NK-92 (cell line): Measurements from ENCODE around the gene ASXL2.
"Not testable (repeated sequence)": the region's sequence is repeated elsewhere in the genome, so short reads cannot be mapped to it uniquely, and the experiment has no call there.

Source experiments
- DNase-seq: peaks from one replicate; lab custom pipeline; 2025; ENCODE audit not compliant: unreplicated experiment; lab: John Stamatoyannopoulos, UW

Gene ASXL2

DNA sequence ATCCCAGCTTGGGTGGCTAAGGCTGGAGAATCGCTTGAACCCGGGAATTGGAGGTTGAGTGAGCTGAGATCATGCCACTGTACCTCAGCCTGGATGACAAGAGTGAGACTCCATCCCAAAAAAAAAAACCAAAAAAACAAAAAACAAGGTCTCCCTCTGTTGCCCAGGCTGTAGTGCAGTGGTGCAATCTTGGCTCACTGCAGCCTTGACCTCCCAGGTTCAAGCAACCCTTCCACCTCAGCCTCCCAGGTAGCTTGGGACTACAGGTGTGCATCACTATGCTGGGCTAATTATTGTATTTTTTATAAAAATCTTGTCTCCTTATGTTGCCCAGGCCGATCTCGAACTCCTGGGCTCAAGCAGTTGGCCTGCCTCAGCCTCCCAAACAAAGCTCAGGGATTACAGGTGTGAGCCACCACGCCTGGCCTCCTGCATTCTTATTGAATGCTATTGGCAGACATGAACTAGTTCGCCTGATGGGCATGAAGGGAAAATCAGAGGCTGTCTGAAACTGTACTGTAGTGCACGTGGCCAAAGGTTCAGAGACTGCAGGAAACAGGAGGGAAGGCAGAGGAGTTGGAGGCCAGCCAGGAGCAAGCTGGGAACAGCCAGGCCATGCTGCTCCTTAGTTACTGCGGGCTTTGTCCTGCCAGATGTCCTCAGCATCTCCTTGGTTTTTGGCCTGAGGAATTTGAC, 16.0 kb upstream of the ASXL2 start:
- DNase-seq = no peak

DNA sequence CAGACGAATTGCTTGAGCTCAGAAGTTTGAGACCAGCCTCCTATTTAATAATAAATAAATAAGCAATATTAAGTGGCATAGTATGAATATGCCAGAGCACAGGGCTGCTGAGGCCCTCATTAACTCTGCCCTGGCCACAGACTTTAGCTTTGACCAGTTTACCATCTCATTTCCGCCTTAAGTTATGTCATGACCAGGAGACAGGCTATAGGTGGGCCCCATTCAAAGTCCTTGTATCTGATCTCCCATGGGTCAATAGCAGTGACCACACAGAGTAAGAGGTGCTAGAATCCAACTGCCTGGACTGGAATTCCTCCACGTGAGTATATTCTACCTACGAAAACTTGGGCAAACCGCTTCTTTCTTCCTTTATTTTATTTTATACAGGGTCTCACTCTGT, 13.4 kb upstream of the ASXL2 start:
- DNase-seq = no peak

DNA sequence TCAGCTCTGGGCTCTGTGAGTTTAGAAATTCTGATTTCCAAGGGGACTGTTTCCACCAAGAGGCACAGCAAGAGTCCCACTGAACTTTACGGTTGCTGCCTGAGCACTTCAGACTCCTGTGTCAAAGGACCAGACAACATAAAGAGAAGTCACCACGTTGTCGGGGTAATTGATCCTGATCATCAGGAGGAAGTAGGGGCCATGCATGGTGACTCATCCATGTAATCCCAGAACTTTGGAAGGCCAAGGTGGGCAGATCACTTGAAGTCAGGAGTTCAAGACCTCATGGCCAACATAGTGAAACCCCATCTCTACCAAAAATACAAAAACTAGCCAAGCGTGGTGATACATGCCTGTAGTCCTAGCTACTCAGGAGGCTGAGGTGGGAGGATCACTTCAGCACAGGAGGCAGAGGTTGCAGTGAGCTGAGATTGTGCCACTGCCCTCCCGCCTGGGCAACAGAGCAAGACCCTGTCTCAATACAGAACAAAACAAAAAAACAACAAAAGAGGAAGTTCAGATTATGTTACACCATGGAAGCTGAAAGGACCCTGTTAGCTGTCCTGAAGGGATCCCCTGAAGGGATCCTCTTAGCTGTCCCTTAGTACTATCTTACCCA, 9.4 kb upstream of the ASXL2 start:
- no peak for DNase-seq

DNA sequence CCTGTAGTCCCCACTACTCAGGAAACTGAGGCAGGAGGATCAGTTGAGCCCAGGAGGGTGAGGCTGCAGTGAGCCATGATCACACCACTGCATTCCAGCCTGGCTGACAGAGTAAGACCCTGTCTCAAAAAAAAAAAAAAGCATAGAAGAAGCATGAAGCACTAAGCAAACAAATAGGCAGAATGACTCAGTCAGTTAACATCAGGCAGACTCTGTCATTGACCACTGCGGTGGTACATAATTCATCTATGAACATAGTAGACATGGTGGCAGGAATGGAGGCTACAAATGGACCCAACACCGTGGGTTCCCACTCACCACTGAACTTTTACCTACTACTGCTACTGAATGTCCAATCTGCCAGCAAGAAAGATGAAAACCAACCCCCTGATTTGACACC, 7.6 kb upstream of the ASXL2 start:
- DNase-seq = no peak

DNA sequence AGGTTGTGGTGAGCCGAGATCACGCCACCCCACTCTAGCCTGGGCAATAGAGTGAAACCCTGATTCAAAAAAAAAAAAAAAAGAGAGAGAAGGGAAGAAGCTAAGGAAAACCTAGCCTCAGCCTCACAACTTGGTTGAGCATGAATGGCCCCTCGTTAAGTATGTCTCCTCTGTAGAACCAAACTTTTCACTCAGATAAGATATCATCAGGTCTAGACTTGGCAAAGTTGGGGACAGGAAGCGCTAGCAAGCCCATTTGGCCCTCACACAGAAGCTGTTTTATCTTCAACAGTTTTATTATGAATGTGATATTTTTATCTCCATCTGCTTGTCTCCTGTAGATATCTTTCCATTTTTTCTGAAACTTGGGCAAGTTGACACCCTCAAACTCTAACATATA, 3.5 kb upstream of the ASXL2 start:
- no peak for DNase-seq

DNA sequence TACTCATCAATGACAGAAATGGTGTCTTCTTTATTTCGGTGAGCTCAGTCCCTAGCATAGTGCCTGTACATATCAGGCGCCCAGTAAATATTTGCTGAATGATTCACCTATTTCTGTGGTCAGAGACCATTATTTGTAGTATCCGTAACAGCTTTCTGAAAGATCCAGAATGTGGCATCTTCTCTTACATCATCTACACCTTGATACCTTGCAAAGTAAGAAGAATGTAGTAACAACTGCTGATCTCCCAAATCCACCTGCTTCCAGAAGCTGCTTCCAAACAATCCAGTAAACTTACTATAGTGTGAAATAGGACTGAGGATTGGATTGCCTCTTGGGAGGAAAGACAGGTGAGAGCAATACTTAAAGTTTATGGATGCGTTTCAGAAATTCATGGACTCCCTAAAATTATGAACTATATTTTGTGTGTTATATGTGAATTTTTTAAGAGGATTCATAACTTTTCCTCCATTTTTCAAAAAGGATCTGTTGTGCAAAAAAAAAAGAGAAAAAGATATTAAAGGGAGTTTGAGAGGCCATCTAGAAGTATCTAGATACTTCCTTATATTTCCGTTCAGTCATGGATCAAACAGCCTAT, 945 bp upstream of the ASXL2 start:
- no peak for DNase-seq

DNA sequence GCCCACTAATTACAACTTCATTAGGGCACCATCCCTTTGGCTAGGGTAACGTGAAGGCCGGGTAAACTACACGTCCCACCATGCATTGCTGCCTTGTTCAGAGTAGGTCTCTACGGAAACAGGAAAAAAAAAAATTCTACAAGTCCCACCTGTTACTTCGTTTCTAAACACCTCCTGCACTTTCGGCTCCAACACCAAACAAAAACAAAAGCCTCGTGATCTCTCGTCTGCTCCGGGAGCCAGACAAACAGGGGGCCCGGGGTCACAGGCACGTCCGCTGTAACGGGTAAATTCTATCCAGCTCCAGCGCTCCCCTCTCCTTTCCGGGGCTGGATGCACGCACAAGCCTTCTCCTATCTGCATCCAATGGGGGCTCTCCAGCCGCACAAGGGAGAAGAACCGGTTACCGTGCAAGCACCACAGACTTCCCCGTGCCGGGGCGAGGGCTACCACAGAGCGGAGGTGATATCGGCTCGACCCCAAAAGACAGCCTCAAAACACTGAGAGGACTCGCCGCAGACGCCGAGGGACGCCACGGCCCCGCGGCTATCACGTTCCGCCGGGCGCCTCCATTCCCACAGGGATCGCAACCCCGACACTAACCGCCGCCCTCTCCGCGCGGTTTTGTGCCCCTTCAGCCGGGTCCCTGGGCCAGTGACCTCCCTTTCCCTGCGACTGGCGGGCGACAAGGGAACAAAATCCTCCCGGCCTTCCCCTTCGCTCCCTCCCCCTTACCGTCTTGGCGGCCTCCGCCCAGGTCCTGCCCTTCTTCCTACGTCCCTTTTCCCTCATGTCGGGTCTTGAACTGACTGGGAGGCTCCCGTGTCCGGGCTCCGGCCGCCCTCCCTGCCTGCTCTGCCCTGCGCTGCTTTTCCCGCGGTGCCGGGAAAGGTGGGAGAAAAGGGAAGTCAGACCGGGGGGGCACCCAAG, 591 bp downstream of the ASXL2 start:
- no peak for DNase-seq

DNA sequence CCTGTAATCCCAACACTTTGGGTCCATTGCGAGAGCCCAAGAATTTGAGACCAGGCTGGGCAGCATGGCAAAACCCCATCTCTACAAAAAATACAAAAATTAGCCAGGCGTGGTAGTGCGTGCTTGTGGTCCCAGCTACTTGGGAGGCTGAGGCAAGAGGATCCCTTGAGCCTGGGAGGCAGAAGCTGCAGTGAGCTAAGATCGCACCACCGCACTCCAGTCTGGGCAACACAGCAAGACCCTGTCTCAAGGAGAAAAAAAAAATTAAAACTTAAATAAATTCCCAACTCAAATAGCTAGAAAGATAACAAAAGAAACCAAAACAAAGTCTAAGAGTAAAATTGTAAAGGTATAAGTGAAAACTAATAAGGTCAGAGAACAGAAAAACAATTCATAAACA, 6.2 kb downstream of the ASXL2 start:
- DNase-seq = no peak

DNA sequence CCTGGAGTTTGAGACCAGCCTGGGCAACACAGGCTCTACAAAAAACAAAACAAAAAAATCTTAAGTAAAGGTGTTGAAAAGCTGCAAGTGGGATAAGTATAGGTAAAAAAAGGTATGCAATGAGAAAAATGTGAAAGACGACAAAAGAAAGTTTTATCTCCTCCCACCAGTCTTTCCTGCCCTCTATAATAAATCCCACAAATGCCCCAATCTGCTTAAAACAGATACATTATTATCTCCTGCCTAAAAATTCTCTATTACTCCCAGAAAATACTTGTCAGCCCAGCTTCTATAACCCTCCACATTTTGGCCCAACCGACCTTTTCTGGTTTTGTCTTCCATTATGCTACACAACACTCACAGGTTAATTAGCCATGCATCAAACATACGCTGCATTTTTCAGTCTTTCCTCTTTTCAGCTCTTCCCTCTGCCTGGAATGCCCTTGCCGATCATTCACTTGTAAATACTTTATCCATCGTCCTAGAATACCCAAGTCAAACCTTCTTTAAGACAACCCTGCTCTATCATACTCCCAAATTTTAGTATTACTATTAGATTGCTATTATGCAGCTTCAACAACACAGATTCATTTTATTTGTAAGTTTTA, 10.8 kb downstream of the ASXL2 start:
- no peak for DNase-seq

DNA sequence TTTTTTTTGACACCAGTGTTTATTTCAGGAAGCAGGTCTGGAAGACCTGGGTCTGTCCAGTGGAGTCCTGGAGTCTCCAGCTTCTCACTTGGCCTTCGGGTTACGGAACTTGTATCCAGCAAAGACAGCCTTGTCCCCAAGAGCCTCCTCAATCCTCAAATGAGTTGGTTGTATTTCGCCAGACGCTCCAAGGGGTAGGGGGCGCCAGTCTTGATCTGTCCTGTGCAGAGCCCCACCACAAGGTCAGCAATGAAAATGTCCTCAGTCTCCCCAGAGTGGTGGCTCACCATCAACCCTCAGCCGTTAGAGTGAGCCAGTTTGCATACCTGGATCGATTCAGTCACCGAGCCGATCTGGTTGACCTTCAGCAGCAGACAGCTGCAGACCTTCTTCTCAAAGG, 21.9 kb downstream of the ASXL2 start:
- no peak for DNase-seq

DNA sequence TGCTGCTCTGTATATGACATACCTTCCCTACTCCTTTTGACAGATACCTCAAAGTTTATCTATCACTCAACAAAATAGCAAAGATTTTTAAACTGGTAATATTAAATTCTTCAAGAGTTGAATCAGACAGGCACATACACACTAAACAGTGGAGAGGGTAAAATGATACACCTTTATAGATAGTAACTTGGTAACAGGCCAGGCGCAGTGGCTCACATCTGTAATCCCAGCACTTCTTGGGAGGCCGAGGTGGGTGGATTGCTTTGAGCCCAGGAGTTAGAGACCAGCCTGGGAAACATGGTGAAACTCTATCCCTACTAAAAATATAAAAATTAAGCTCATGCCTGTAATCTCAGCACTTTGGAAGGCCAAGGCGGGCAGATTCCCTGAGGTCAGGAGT, 23.2 kb downstream of the ASXL2 start:
- no peak for DNase-seq

DNA sequence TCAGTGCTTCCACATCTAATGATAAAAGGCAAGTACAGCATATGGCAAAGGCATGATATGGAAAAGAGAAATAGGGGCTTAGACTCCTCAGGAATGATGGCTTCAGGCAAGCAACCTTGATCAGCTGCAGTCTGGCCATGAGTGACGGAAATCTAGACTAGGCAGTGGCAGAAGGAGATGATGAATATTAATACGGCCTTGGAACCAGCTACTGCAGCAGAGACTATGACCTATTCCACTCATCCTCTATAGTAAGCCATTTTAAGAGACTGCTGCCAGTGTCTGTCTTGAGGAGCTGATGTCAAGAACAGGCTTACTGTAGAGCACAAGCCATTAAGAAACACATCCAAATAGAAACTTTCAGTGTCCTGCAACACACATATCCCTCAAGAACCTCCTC, 23.7 kb downstream of the ASXL2 start:
- no peak for DNase-seq

DNA sequence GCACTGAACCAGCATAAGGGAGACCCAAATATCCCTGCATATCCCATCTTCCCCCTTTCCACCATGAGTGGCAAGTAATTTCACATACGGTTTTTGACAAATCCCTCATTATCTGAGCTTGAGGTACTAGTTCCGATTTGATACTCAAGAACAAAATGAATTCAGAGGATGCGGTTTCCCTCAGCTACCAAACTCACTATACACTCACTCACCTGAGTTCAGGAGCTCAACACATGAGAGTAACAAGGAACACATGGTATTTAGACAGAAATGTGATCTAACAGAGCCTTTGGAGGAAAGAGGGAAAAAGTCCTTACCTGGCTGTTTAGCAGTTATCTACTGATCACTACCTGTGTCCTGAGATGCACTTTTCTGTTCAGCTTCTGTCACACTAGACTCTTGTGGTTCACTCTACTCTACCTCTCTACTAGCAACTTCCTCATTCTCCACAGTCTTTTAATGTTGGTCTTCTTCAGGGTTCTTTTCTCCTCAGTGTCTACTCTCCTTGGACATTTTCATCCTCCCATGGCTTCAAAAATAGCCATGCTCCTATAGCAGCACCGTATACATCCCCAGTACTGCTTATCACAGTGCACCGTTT, 25.1 kb downstream of the ASXL2 start:
- DNase-seq = no peak

DNA sequence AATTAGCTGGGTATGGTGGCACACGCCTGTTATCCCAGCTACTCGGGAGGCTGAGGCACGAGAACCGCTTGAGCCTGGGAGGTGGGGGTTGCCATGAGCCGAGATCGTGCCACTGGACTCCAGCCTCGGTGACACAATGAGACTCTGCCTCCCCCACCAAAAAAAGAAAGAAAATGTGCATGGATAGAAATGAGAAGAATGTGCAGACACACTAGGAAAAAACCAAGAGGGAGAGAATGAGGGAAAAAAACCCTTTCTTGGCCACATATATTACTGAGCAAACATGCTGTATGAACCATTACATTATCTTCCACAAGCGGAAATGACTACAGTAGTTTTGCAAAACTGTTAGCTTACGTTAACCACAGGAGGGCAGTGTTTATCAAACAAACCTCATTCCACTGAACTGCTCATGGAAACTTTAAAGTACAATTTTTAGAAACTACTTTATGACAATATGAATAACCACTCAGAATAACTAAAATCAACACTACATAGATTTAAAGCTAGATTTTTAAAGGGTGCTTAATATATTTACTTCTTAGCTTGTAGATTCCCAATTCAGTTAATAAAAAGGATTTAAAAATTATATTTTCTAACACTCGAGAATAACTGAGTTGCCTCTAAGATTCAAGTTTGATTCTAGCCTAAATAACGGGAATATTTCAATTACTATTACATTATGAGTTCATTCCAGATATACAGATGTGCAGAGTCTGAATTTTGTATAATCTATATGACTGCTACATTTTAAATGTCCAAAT, 26.4 kb downstream of the ASXL2 start:
- no peak for DNase-seq

DNA sequence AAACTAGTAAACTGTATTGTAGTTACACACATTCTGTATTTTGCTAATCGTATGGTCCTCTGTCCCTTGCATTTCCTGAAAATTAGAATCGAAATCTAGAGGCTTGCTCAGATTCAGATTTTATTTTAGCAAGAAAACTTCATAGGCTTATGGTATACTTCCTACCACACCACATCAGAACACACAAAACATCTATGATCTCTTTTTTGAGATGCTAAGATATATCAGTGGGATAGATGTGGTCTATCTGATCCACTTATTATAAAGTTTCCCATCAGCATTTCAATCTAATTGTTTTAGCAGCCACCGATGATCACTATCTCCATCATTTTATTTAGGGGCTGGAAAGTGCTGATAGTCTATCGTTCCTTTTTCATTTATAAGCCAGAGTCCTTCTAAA, 27.9 kb downstream of the ASXL2 start:
- not testable (repeated sequence) for DNase-seq

DNA sequence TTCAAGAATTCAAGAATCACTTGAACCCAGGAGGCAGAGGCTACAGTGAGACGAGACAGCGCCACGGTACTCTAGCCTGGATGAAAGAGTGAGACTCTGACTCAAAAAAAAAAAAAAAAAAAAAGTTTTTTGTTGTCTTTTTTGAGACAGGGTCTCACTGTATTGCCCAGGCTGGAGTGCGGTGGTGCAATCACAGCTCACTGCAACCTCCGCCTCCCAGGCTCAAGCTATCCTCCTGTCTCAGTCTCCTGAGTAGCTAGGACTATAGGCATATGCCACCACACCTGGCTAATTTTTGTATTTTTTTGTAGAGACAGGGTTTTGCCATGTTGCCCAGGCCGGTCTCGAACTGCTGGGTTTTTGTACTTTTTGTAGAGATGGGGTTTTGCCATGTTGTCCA, 28.9 kb downstream of the ASXL2 start:
- not testable (repeated sequence) for DNase-seq

DNA sequence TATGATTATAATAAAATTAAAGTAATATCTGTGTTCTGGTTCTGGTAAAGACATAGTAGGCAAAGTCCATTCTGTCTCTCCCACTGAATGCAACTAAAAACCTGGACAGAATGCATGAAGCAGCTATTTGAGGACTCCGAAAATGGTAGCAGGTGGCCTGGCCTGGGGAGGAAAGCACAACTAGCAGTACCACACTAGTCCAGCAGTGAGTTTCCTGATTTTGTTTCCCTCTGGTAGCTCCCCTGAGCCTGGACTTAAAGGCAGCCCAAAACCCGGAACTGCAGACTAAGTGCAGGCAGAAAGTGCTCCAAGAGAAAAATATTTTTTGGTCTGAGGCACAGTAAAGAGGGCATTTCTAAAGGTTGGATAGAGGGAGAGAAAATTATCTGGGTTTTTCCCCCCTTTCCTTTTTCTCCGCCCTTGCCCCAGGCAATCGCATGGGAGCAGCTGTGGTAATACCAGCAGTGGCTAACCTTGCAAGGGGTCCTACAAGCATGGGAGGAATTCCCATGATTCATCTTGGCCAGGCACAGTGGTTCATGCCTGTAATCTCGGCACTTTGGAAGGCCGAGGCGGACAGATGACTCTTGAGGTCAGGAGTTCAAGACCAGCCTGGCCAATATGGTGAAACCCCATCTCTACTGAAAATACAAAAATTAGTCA, 32.3 kb downstream of the ASXL2 start:
- no peak for DNase-seq

DNA sequence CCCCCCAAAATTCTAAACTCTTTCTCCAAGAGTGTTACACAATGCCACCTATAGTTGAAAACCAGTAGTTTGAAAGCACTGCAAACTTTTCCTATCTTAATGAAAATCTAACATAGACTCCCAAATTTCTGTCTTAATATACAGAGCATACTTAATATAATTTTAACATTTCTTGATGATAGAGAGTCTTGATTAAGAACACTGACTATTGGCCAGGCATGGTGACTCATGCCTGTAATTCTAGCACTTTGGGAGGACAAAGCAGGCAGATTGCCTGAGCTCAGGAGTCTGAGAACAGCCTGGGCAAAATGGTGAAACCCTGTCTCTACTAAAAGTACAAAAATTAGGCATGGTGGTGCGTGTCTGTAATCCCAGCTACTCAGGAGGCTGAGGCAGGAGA, 34.2 kb downstream of the ASXL2 start:
- DNase-seq = no peak

DNA sequence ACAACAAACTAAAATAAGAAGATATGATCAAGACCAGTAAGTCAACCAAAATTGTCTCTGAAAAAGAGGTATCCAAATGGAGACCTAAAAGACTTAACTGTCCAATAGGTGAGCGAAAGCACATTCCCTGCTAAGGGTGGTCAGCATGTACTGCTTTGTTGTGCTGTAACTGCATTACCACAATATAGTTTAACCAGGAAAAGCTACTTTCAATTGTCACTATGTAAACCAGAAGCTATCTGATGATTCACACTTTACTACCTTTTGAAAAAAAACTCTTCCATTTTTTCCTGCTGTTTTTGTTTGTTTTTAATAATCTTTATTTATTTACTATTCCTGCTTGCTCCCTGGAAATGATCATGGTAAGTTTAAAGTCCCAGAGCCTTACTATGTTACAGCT, 36.1 kb downstream of the ASXL2 start:
- no peak for DNase-seq
